Uterus (tissue), 4 donors: Measurements from ENCODE around the gene ATOSA. TPM values are rescaled to one million over a fixed set of nuclear protein-coding genes. Genes with fewer than 3 reads are reported as not detected.
A peak's percentile ranks its signal among the peaks of the same experiment; 100 is the strongest.

Source experiments
- DNase-seq, 2 donors: peaks; one replicate each; pipeline ENCODE4 v3.0.0-alpha.2; 2019 to 2020
- H3K27ac ChIP-seq, 2 donors: fragments of 200-600 bp; sonication (generic); 1 replicate in 1 of 2; 2 replicates in 1 of 2; pipeline ENCODE4 v1.5.1; 2016 to 2018
- H3K27me3 ChIP-seq, 2 donors: fragments of 200-600 bp; sonication (generic); one replicate each; pipeline ENCODE4 v1.5.1; 2018 to 2019; ENCODE audit warnings: control low read depth in 1 of 2
- H3K36me3 ChIP-seq, 2 donors: fragments of 200-600 bp; sonication (generic); one replicate each; pipeline ENCODE4 v1.5.1; 2019; ENCODE audit warnings: control low read depth in 1 of 2
- H3K4me1 ChIP-seq, 2 donors: fragments of 200-600 bp; sonication (generic); one replicate each; pipeline ENCODE4 v1.5.1; 2018 to 2019; ENCODE audit warnings: control low read depth in 1 of 2
- H3K4me3 ChIP-seq, 2 donors: fragments of 200-600 bp; sonication (generic); 1 replicate in 1 of 2; 2 replicates in 1 of 2; pipeline ENCODE4 v1.5.1; 2018 to 2019; ENCODE audit warnings: mild to moderate bottlenecking in 1 of 2
- H3K9me3 ChIP-seq, 2 donors: fragments of 200-600 bp; sonication (generic); one replicate each; pipeline ENCODE4 v1.5.1; 2019; ENCODE audit warnings: control low read depth in 1 of 2
- POLR2A ChIP-seq, 2 donors: fragments of 450-650 bp; IDR thresholded peaks; one replicate each; pipeline ENCODE4 v1.6.1; 2016; ENCODE audit warnings: antibody characterized with exemption in 2 of 2, mild to moderate bottlenecking in 1 of 2, moderate library complexity in 1 of 2
- intact Hi-C: fragments of 100-400 bp; cut with DNase I; formaldehyde crosslinking; loops from one replicate; pipeline ENCODE4 v1.15.1; 2023; ENCODE audit warnings: low total_unique reads
- total RNA-seq, 4 donors: library from RNA; depleted of rRNA in 3 of 4; stranded (reverse); fragments of >200 nt in 3 of 4; gene quantifications; one replicate each; pipeline versions ENCODE4 v1.1.0 to v1.2.4, GENCODE V29; 2014 to 2023
- TF ChIP-seq, protein P1 (sequence below), 4 experiments: fragments of 200-600 bp in 2 of 4; fragments of 450-650 bp in 2 of 4; sonication (generic) in 2 of 4; IDR thresholded peaks; one replicate each; pipeline ENCODE4 v1.5.1; 2016 to 2019; ENCODE audit warnings: antibody characterized with exemption in 4 of 4, mild to moderate bottlenecking in 2 of 4, moderate library complexity in 1 of 4
- donor health status: DM: yes; HTN: yes; CAD: no.

The ATOSA gene
- total RNA-seq, 4 donors from 2014 or later, result 45.0 to 114 (median 78.9) TPM

DNA sequence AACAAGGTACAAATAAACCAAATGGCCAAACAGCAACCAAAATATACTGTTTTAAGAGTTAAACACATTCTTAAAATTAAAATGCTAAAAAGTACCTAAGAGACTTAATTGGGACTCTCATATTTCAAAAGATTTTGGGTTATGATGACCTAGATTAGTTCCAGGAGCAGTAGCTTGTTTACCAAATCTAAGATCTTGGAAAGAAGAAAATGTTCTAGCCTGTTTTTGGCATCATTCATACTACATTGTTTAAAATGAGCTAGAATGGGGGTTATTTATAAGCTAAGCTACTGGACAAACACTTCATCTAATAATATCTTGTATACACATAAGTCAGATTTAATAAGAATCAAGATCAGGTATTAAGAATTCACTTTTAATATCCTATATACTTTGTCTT is 22.8 kb downstream of the ATOSA start:
- no peak for DNase-seq
- no peak overlapping the region for H3K4me3 ChIP-seq
- no peaks in the 10 kb centered on the region for H3K4me1 ChIP-seq

GRCh38 chr15:52653431-52653964 is 25.7 kb downstream of the ATOSA start:
- Histone ChIP-seq H3K36me3 (no peaks in the 10 kb centered on the region), H3K9me3 (no peaks in the 10 kb centered on the region), H3K27ac (peak overlapping the region; percentile 58 to 84), H3K4me1 (no peaks in the 10 kb centered on the region), H3K4me3 (no peak overlapping the region), H3K27me3 (no peaks in the 10 kb centered on the region)
- intact Hi-C loops, result no loop called here
- DNase-seq, result no peak
- TF ChIP-seq, protein P1, sequence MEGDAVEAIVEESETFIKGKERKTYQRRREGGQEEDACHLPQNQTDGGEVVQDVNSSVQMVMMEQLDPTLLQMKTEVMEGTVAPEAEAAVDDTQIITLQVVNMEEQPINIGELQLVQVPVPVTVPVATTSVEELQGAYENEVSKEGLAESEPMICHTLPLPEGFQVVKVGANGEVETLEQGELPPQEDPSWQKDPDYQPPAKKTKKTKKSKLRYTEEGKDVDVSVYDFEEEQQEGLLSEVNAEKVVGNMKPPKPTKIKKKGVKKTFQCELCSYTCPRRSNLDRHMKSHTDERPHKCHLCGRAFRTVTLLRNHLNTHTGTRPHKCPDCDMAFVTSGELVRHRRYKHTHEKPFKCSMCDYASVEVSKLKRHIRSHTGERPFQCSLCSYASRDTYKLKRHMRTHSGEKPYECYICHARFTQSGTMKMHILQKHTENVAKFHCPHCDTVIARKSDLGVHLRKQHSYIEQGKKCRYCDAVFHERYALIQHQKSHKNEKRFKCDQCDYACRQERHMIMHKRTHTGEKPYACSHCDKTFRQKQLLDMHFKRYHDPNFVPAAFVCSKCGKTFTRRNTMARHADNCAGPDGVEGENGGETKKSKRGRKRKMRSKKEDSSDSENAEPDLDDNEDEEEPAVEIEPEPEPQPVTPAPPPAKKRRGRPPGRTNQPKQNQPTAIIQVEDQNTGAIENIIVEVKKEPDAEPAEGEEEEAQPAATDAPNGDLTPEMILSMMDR (IDR thresholded peaks at IDR 0.05), result no peak

More for the DNA sequence above, 22.8 kb downstream of the ATOSA start:
- Histone ChIP-seq H3K27me3 (no peaks in the 10 kb centered on the region), H3K27ac (peak overlapping the region; percentile 38 to 84), H3K36me3 (no peaks in the 10 kb centered on the region), H3K9me3 (no peaks in the 10 kb centered on the region)
- TF ChIP-seq POLR2A (IDR thresholded peaks at IDR 0.05), result no peak
- TF ChIP-seq, protein P1 (IDR thresholded peaks at IDR 0.05), result no peak
- intact Hi-C loops, result no loop called here

- H3K4me3 ChIP-seq, result no peak overlapping the region
- TF ChIP-seq, protein P1 (IDR thresholded peaks at IDR 0.05), result no peak
- TF ChIP-seq POLR2A (IDR thresholded peaks at IDR 0.05), result no peak
- H3K36me3 ChIP-seq, result no peaks in the 10 kb centered on the region
- H3K27ac ChIP-seq, result peak overlapping the region; percentile 58 to 84
- no peaks in the 10 kb centered on the region for H3K27me3 ChIP-seq
- intact Hi-C loops, result no loop called here
- H3K4me1 ChIP-seq, result no peaks in the 10 kb centered on the region
- H3K9me3 ChIP-seq, result no peaks in the 10 kb centered on the region
- no peak for DNase-seq
Observed at GRCh38 chr15:52652984-52653383, 26.2 kb downstream of the ATOSA start.

GRCh38 chr15:52652286-52652685 is 26.9 kb downstream of the ATOSA start:
- Histone ChIP-seq H3K4me1 (no peaks in the 10 kb centered on the region), H3K27ac (peak overlapping the region; percentile 58 to 84)
- intact Hi-C loops, result no loop called here

GRCh38 chr15:52651868-52652267 is 27.3 kb downstream of the ATOSA start:
- peak overlapping the region; percentile 58 to 84 for H3K27ac ChIP-seq
- no peaks in the 10 kb centered on the region for H3K4me1 ChIP-seq
- intact Hi-C loops, result no loop called here
- H3K4me3 ChIP-seq, result peak overlapping the region in 1 of 2 donors; percentile 13
- DNase-seq, result peak; percentile 50 to 72
- peak in 1 of 2 donors; percentile 49 for TF ChIP-seq POLR2A (IDR thresholded peaks at IDR 0.05)
- TF ChIP-seq, protein P1 (IDR thresholded peaks at IDR 0.05), result no peak
- no peaks in the 10 kb centered on the region for H3K27me3 ChIP-seq
- no peaks in the 10 kb centered on the region for H3K36me3 ChIP-seq
- H3K9me3 ChIP-seq, result no peaks in the 10 kb centered on the region

More at GRCh38 chr15:52652286-52652685, 26.9 kb downstream of the ATOSA start:
- H3K9me3 ChIP-seq, result no peaks in the 10 kb centered on the region
- no peaks in the 10 kb centered on the region for H3K36me3 ChIP-seq
- H3K4me3 ChIP-seq, result no peak overlapping the region
- no peak for TF ChIP-seq POLR2A (IDR thresholded peaks at IDR 0.05)
- TF ChIP-seq, protein P1 (IDR thresholded peaks at IDR 0.05), result no peak
- no peak for DNase-seq
- no peaks in the 10 kb centered on the region for H3K27me3 ChIP-seq
